Astrocyte of the cerebellum (primary cell): ENCODE results near the gene CCDC88A.

Source experiments
- DNase-seq: peaks from one replicate; pipeline ENCODE4 v3.0.0-alpha.2; 2011; ENCODE audit warnings: low read depth
- H3K4me3 ChIP-seq: 2 replicates; pipeline ENCODE4 v1.5.1; 2011; ENCODE audit warnings: mild to moderate bottlenecking, low read depth, low read length, moderate library complexity
- CTCF ChIP-seq: IDR thresholded peaks from 2 replicates; pipeline ENCODE4 v1.5.1; 2012; ENCODE audit warnings: low read length, low read depth, moderate library complexity, mild to moderate bottlenecking; ENCODE audit errors: missing control alignments
- in situ Hi-C: cut with HindIII; loops from 2 replicates; pipeline ENCODE4 v1.10.0; 2017; ENCODE audit warnings: low sequenced_read_pairs

The CCDC88A gene

GRCh38 chr2:55314985-55315384, 104.7 kb downstream of the CCDC88A start:
- in situ Hi-C loops = no loop called here
- H3K4me3 ChIP-seq = no peak overlapping the region
- TF ChIP-seq CTCF = no peak
- no peak for DNase-seq

GRCh38 chr2:55311444-55311870, 108.2 kb downstream of the CCDC88A start:
- TF ChIP-seq CTCF = peak; percentile 34
- H3K4me3 ChIP-seq = no peak overlapping the region
- peak; percentile 1 for DNase-seq
- in situ Hi-C loops = no loop called here

GRCh38 chr2:55309446-55309845, 110.2 kb downstream of the CCDC88A start:
- in situ Hi-C loops = no loop called here
- no peak for TF ChIP-seq CTCF
- peak; percentile 55 for DNase-seq
- H3K4me3 ChIP-seq = no peak overlapping the region

GRCh38 chr2:55302241-55302640, 117.4 kb downstream of the CCDC88A start:
- in situ Hi-C loops = no loop called here
- H3K4me3 ChIP-seq = no peak overlapping the region
- no peak for TF ChIP-seq CTCF
- DNase-seq = no peak

GRCh38 chr2:55301277-55301676, 118.4 kb downstream of the CCDC88A start:
- H3K4me3 ChIP-seq = no peak overlapping the region
- DNase-seq = no peak
- TF ChIP-seq CTCF = no peak
- in situ Hi-C loops = no loop called here

- in situ Hi-C loops = no loop called here
- no peak overlapping the region for H3K4me3 ChIP-seq
- TF ChIP-seq CTCF = no peak
- DNase-seq = no peak
Observed at GRCh38 chr2:55296393-55296792, 123.3 kb downstream of the CCDC88A start.

- no peak for TF ChIP-seq CTCF
- H3K4me3 ChIP-seq = no peak overlapping the region
- DNase-seq = no peak
- in situ Hi-C loops = no loop called here
Observed at GRCh38 chr2:55283083-55283482, 136.6 kb downstream of the CCDC88A start.
